DOHH2 (cell line): ENCODE data around the gene GALNT18.

Experiments used
- EZH2phosphoT487 ChIP-seq: fragments of 200-600 bp; sonication (generic); IDR thresholded peaks from 2 replicates; pipeline ENCODE4 v1.6.1; 2017; ENCODE audit warnings: borderline replicate concordance, mild to moderate bottlenecking, antibody characterized with exemption, low read length, moderate library complexity, mixed read lengths
- TF ChIP-seq, protein P1 (sequence below): fragments of 200-600 bp; sonication (generic); IDR thresholded peaks from one replicate; pipeline ENCODE4 v1.5.1; 2014; ENCODE audit warnings: antibody characterized with exemption, mild to moderate bottlenecking, low read depth, low read length; ENCODE audit not compliant: poor library complexity, severe bottlenecking

DNA sequence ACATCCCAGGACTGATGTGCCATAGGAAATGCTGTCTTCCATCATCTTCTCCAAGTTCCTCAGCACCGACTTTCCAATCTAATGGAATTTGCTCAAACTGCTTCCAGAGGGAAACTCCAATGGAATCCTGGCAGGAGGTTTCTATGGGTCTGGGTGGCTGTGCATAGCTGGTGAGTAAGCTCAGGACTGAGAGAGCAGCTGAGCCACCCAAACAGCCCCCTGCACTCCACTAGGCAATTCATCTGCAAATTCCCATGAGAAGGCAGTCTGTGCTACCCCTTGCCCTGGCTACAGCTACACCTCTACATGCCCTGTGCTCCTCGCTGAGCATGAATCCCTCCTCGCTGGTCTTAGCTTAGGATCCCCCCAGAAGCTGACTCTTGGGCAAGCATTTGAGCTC, 140.8 kb downstream of the GALNT18 start:
- TF ChIP-seq, protein P1, sequence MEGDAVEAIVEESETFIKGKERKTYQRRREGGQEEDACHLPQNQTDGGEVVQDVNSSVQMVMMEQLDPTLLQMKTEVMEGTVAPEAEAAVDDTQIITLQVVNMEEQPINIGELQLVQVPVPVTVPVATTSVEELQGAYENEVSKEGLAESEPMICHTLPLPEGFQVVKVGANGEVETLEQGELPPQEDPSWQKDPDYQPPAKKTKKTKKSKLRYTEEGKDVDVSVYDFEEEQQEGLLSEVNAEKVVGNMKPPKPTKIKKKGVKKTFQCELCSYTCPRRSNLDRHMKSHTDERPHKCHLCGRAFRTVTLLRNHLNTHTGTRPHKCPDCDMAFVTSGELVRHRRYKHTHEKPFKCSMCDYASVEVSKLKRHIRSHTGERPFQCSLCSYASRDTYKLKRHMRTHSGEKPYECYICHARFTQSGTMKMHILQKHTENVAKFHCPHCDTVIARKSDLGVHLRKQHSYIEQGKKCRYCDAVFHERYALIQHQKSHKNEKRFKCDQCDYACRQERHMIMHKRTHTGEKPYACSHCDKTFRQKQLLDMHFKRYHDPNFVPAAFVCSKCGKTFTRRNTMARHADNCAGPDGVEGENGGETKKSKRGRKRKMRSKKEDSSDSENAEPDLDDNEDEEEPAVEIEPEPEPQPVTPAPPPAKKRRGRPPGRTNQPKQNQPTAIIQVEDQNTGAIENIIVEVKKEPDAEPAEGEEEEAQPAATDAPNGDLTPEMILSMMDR: no peak
- TF ChIP-seq EZH2phosphoT487: no peak
